Activated naive CD8-positive, alpha-beta T cell treated with anti-CD3 and anti-CD28 coated beads for 36 hours (primary cell): ENCODE results near the gene TRIAP1. TPM values are rescaled to one million over a fixed set of nuclear protein-coding genes. Genes with fewer than 3 reads are reported as not detected.
"Not testable (repeated sequence)": the region's sequence is repeated elsewhere in the genome, so short reads cannot be mapped to it uniquely, and the experiment has no call there.

Source experiments
- DNase-seq: peaks from one replicate; pipeline ENCODE4 v3.0.0; 2021
- H3K27ac Mint-ChIP-seq: one replicate; pipeline ENCODE4 v1.8.0; 2022; ENCODE audit warnings: mild to moderate bottlenecking, moderate library complexity, mixed read lengths
- H3K27me3 Mint-ChIP-seq: one replicate; pipeline ENCODE4 v1.8.0; 2022; ENCODE audit warnings: mild to moderate bottlenecking, mixed read lengths
- H3K36me3 Mint-ChIP-seq: one replicate; pipeline ENCODE4 v1.8.0; 2021; ENCODE audit warnings: mild to moderate bottlenecking, mixed read lengths
- H3K4me1 Mint-ChIP-seq: one replicate; pipeline ENCODE4 v1.8.0; 2021; ENCODE audit warnings: mixed read lengths
- H3K4me3 Mint-ChIP-seq: one replicate; pipeline ENCODE4 v1.8.0; 2022; ENCODE audit warnings: mild to moderate bottlenecking, moderate library complexity, mixed read lengths
- H3K9me3 Mint-ChIP-seq: one replicate; pipeline ENCODE4 v1.8.0; 2022; ENCODE audit warnings: mixed read lengths
- total RNA-seq, 2 experiments: library from RNA; stranded (reverse); gene quantifications; one replicate each; pipeline ENCODE4 v1.2.3, GENCODE V29; 2021

The TRIAP1 gene
- total RNA-seq, result 10 to 100 TPM; 64.2 to 64.6 TPM

- Mint-ChIP-seq H3K4me1 (peaks cover 36% of the 10 kb centered on the region), H3K27me3 (no peaks in the 10 kb centered on the region), H3K4me3 (peak within 1 kb of the TSS; percentile 95), H3K36me3 (peaks cover 31% of the 10 kb centered on the region), H3K27ac (peak within 1 kb of the TSS; percentile 95), H3K9me3 (no peaks in the 10 kb centered on the region)
- peak; percentile 91 for DNase-seq
These were observed at the start of gene TRIAP1, which contains the start of gene GATC for GRCh38 chr12:120445911-120446843. TSS of gene TRIAP1 (minus strand) at chr12:120446384. CDS start at chr12:120446372, 12 bp downstream. TSS of gene GATC (plus strand) at chr12:120446444. CDS start at chr12:120446481, 37 bp downstream.

GRCh38 chr12:120495186-120495730 lies 49.1 kb upstream of the TRIAP1 start:
- peak overlapping the region; percentile 97 for H3K4me3 Mint-ChIP-seq
- H3K36me3 Mint-ChIP-seq, result peaks cover 26% of the 10 kb centered on the region
- DNase-seq, result no peak
- H3K4me1 Mint-ChIP-seq, result peaks cover 22% of the 10 kb centered on the region
- H3K27me3 Mint-ChIP-seq, result no peaks in the 10 kb centered on the region
- peak overlapping the region; percentile 76 for H3K27ac Mint-ChIP-seq
- H3K9me3 Mint-ChIP-seq, result no peaks in the 10 kb centered on the region

GRCh38 chr12:120490833-120491512 lies 44.8 kb upstream of the TRIAP1 start:
- H3K4me1 Mint-ChIP-seq, result peaks cover 10% of the 10 kb centered on the region
- H3K36me3 Mint-ChIP-seq, result no peaks in the 10 kb centered on the region
- H3K27ac Mint-ChIP-seq, result no peak overlapping the region
- no peaks in the 10 kb centered on the region for H3K9me3 Mint-ChIP-seq
- DNase-seq, result no peak
- no peak overlapping the region for H3K4me3 Mint-ChIP-seq
- H3K27me3 Mint-ChIP-seq, result no peaks in the 10 kb centered on the region

- H3K4me1 Mint-ChIP-seq, result peaks cover 9% of the 10 kb centered on the region
- H3K27ac Mint-ChIP-seq, result no peak overlapping the region
- no peak for DNase-seq
- no peaks in the 10 kb centered on the region for H3K36me3 Mint-ChIP-seq
- H3K9me3 Mint-ChIP-seq, result no peaks in the 10 kb centered on the region
- no peaks in the 10 kb centered on the region for H3K27me3 Mint-ChIP-seq
- no peak overlapping the region for H3K4me3 Mint-ChIP-seq
These were observed 44.1 kb upstream of the TRIAP1 start for GRCh38 chr12:120490325-120490724.

- Mint-ChIP-seq H3K36me3 (no peaks in the 10 kb centered on the region), H3K27me3 (no peaks in the 10 kb centered on the region), H3K4me1 (no peaks in the 10 kb centered on the region), H3K27ac (no peak overlapping the region), H3K9me3 (no peaks in the 10 kb centered on the region), H3K4me3 (no peak overlapping the region)
- DNase-seq, result no peak
These were observed 42.8 kb upstream of the TRIAP1 start for GRCh38 chr12:120489018-120489417.

GRCh38 chr12:120488057-120488640 lies 42.0 kb upstream of the TRIAP1 start:
- Mint-ChIP-seq H3K27ac (no peak overlapping the region), H3K36me3 (no peaks in the 10 kb centered on the region), H3K27me3 (no peaks in the 10 kb centered on the region), H3K9me3 (no peaks in the 10 kb centered on the region), H3K4me1 (no peaks in the 10 kb centered on the region), H3K4me3 (no peak overlapping the region)
- DNase-seq, result no peak

GRCh38 chr12:120487552-120487951 lies 41.4 kb upstream of the TRIAP1 start:
- not testable (repeated sequence) for H3K4me3 Mint-ChIP-seq, H3K27me3 Mint-ChIP-seq, DNase-seq, H3K9me3 Mint-ChIP-seq, H3K27ac Mint-ChIP-seq, H3K4me1 Mint-ChIP-seq, H3K36me3 Mint-ChIP-seq

GRCh38 chr12:120485961-120486881 lies 40.0 kb upstream of the TRIAP1 start:
- no peaks in the 10 kb centered on the region for H3K27me3 Mint-ChIP-seq

GRCh38 chr12:120483621-120484020 lies 37.4 kb upstream of the TRIAP1 start:
- no peaks in the 10 kb centered on the region for H3K4me1 Mint-ChIP-seq
- H3K27me3 Mint-ChIP-seq, result no peaks in the 10 kb centered on the region
- no peaks in the 10 kb centered on the region for H3K9me3 Mint-ChIP-seq
- DNase-seq, result no peak
- no peak overlapping the region for H3K27ac Mint-ChIP-seq
- H3K36me3 Mint-ChIP-seq, result no peaks in the 10 kb centered on the region
- no peak overlapping the region for H3K4me3 Mint-ChIP-seq

More at GRCh38 chr12:120485961-120486881, 40.0 kb upstream of the TRIAP1 start:
- Mint-ChIP-seq H3K9me3 (no peaks in the 10 kb centered on the region), H3K4me1 (no peaks in the 10 kb centered on the region), H3K27ac (no peak overlapping the region), H3K4me3 (no peak overlapping the region), H3K36me3 (no peaks in the 10 kb centered on the region)
- no peak for DNase-seq

GRCh38 chr12:120481022-120481767 lies 35.0 kb upstream of the TRIAP1 start:
- Mint-ChIP-seq H3K27ac (no peak overlapping the region), H3K9me3 (no peaks in the 10 kb centered on the region), H3K4me3 (no peak overlapping the region), H3K27me3 (no peaks in the 10 kb centered on the region), H3K36me3 (no peaks in the 10 kb centered on the region), H3K4me1 (no peaks in the 10 kb centered on the region)
- no peak for DNase-seq

GRCh38 chr12:120480211-120480610 lies 34.0 kb upstream of the TRIAP1 start:
- Mint-ChIP-seq H3K9me3 (no peaks in the 10 kb centered on the region), H3K4me1 (no peaks in the 10 kb centered on the region), H3K27me3 (no peaks in the 10 kb centered on the region), H3K4me3 (no peak overlapping the region), H3K27ac (no peak overlapping the region), H3K36me3 (no peaks in the 10 kb centered on the region)
- DNase-seq, result no peak

- H3K27ac Mint-ChIP-seq, result no peak overlapping the region
- H3K4me3 Mint-ChIP-seq, result no peak overlapping the region
- DNase-seq, result no peak
- no peaks in the 10 kb centered on the region for H3K36me3 Mint-ChIP-seq
- no peaks in the 10 kb centered on the region for H3K4me1 Mint-ChIP-seq
- no peaks in the 10 kb centered on the region for H3K9me3 Mint-ChIP-seq
- H3K27me3 Mint-ChIP-seq, result no peaks in the 10 kb centered on the region
These were observed 33.3 kb upstream of the TRIAP1 start for GRCh38 chr12:120479458-120479857.

GRCh38 chr12:120475643-120476042 lies 29.5 kb upstream of the TRIAP1 start:
- H3K36me3 Mint-ChIP-seq, result no peaks in the 10 kb centered on the region
- DNase-seq, result no peak
- H3K27ac Mint-ChIP-seq, result no peak overlapping the region
- H3K9me3 Mint-ChIP-seq, result no peaks in the 10 kb centered on the region
- no peaks in the 10 kb centered on the region for H3K27me3 Mint-ChIP-seq
- H3K4me1 Mint-ChIP-seq, result peaks cover 3% of the 10 kb centered on the region
- no peak overlapping the region for H3K4me3 Mint-ChIP-seq

GRCh38 chr12:120474616-120474960 lies 28.4 kb upstream of the TRIAP1 start:
- peaks cover 2% of the 10 kb centered on the region for H3K36me3 Mint-ChIP-seq
- H3K4me1 Mint-ChIP-seq, result peaks cover 7% of the 10 kb centered on the region
- DNase-seq, result no peak
- no peaks in the 10 kb centered on the region for H3K9me3 Mint-ChIP-seq
- H3K27ac Mint-ChIP-seq, result peak overlapping the region; percentile 0
- H3K4me3 Mint-ChIP-seq, result no peak overlapping the region
- H3K27me3 Mint-ChIP-seq, result no peaks in the 10 kb centered on the region
